ENCODE results near the gene MRGPRF. TPM values are rescaled to one million over a fixed set of nuclear protein-coding genes. Genes with fewer than 3 reads are reported as not detected.

The MRGPRF gene
- polyA plus RNA-seq, 3 donors = 17.2 to 26.1 (median 23.7) TPM

- no peak for DNase-seq (ENCODE audit: extremely low read depth in 1 of 11, low read depth in 9 of 11, low spot score in 4 of 11)
These were observed 52.6 kb downstream of the MRGPRF start for GRCh38 chr11:68960294-68961071.

GRCh38 chr11:68959465-68960293, 53.4 kb downstream of the MRGPRF start:
- no peak for DNase-seq (ENCODE audit: extremely low read depth in 1 of 11, low read depth in 9 of 11, low spot score in 4 of 11)

- DNase-seq (ENCODE audit: extremely low read depth in 1 of 11, low read depth in 9 of 11, low spot score in 4 of 11) = no peak
These were observed 54.8 kb downstream of the MRGPRF start for GRCh38 chr11:68958211-68958610.

GRCh38 chr11:68956547-68957254, 56.3 kb downstream of the MRGPRF start:
- no peak for DNase-seq (ENCODE audit: extremely low read depth in 1 of 11, low read depth in 9 of 11, low spot score in 4 of 11)

- no peak for DNase-seq (ENCODE audit: extremely low read depth in 1 of 11, low read depth in 9 of 11, low spot score in 4 of 11)
These were observed 56.9 kb downstream of the MRGPRF start for GRCh38 chr11:68956142-68956541.

GRCh38 chr11:68955607-68955958, 57.5 kb downstream of the MRGPRF start:
- DNase-seq (ENCODE audit: extremely low read depth in 1 of 11, low read depth in 9 of 11, low spot score in 4 of 11) = peak in 1 of 11 donors; percentile 9

GRCh38 chr11:68954836-68955606, 58.0 kb downstream of the MRGPRF start:
- peak in 7 of 11 donors; percentile 13 to 46 (median 33) for DNase-seq (ENCODE audit: extremely low read depth in 1 of 11, low read depth in 9 of 11, low spot score in 4 of 11)

Other genes starting within 250 kb of the MRGPRF start
- 10 to 100 TPM; 26.3 to 36.4 (median 31.3) TPM for gene CPT1A, start 171.3 kb downstream of the MRGPRF start, polyA plus RNA-seq (ENCODE audit: insufficient read length in 3 of 3)
- gene MRPL21, start 109.4 kb downstream of the MRGPRF start, polyA plus RNA-seq (ENCODE audit: insufficient read length in 3 of 3) = 10 to 100 TPM; 78.5 to 84.5 (median 82.6) TPM
- gene IGHMBP2, start 109.4 kb downstream of the MRGPRF start, polyA plus RNA-seq (ENCODE audit: insufficient read length in 3 of 3) = 10 to 100 TPM; 15.0 to 19.5 (median 15.5) TPM
- not detected for gene MRGPRD, start 32.3 kb downstream of the MRGPRF start, polyA plus RNA-seq (ENCODE audit: insufficient read length in 3 of 3)
- 10 to 100 TPM; 13.4 to 21.5 (median 15.1) TPM for gene TPCN2, start 35.7 kb upstream of the MRGPRF start, polyA plus RNA-seq (ENCODE audit: insufficient read length in 3 of 3)
- gene SMIM38, start 142.7 kb upstream of the MRGPRF start, polyA plus RNA-seq (ENCODE audit: insufficient read length in 3 of 3) = 1 to 10 TPM in 1 of 3 donors, under 1 TPM in 2; 0.51 to 1.4 (median 0.60) TPM